A673 (cell line): ENCODE results near the gene HSD17B2. TPM values are rescaled to one million over a fixed set of nuclear protein-coding genes. Genes with fewer than 3 reads are reported as not detected.

ENCODE experiments used
- Bru-seq: library from RNA; stranded (reverse); fragments of 400-500 nt; gene quantifications from one replicate; lab custom pipeline; 2021; lab: Mats Ljungman, UMichigan
- BruChase-seq, 2 experiments: library from RNA; stranded (reverse); fragments of 400-500 nt; gene quantifications; one replicate each; lab custom pipeline; 2021; lab: Mats Ljungman, UMichigan
- BruUV-seq: library from RNA; stranded (reverse); fragments of 400-500 nt; replicated peaks from 2 replicates; lab custom pipeline; 2021; lab: Mats Ljungman, UMichigan
- CTCF ChIA-PET: fragments of 300-600 bp; sonication (Branson Sonifier 250); formaldehyde crosslinking; loops from one replicate; lab custom pipeline; 2022; ENCODE audit warnings: antibody characterized with exemption; lab: Charles Lee
- POLR2A ChIA-PET: fragments of 300-600 bp; sonication (Branson Sonifier 250); formaldehyde crosslinking; loops from one replicate; lab custom pipeline; 2022; ENCODE audit warnings: antibody characterized with exemption; ENCODE audit not compliant: low non-redundant PET; lab: Charles Lee
- DNase-seq: peaks from one replicate; pipeline ENCODE4 v3.0.0-alpha.2; 2015; ENCODE audit warnings: low spot score
- H3K27ac ChIP-seq: fragments of 200-600 bp; sonication (generic); 2 replicates; pipeline ENCODE4 v1.5.1; 2016; ENCODE audit warnings: mixed run types, low read depth, mild to moderate bottlenecking, mixed read lengths, antibody characterized with exemption, low read length; ENCODE audit not compliant: poor library complexity, severe bottlenecking
- H3K27me3 ChIP-seq: fragments of 200-600 bp; sonication (generic); replicated peaks from 2 replicates; pipeline ENCODE4 v1.6.1; 2017; ENCODE audit warnings: mixed run types, low read depth, mild to moderate bottlenecking, mixed read lengths, antibody characterized with exemption, low read length; ENCODE audit not compliant: insufficient read depth, poor library complexity
- H3K36me3 ChIP-seq: fragments of 200-600 bp; sonication (generic); 2 replicates; pipeline ENCODE4 v1.6.1; 2016; ENCODE audit warnings: mixed run types, mild to moderate bottlenecking, mixed read lengths, antibody characterized with exemption, low read length; ENCODE audit not compliant: insufficient read depth, poor library complexity, severe bottlenecking
- H3K4me1 ChIP-seq: fragments of 200-600 bp; sonication (generic); 2 replicates; pipeline ENCODE4 v1.6.1; 2017; ENCODE audit warnings: mixed run types, mild to moderate bottlenecking, mixed read lengths, antibody characterized with exemption, low read length; ENCODE audit not compliant: insufficient read depth, poor library complexity, severe bottlenecking
- H3K4me3 ChIP-seq: fragments of 200-600 bp; sonication (generic); 2 replicates; pipeline ENCODE4 v1.5.1; 2016; ENCODE audit warnings: low read depth, mixed run types, mild to moderate bottlenecking, mixed read lengths, low read length; ENCODE audit not compliant: poor library complexity, severe bottlenecking
- H3K9me3 ChIP-seq: fragments of 200-600 bp; sonication (generic); 2 replicates; pipeline ENCODE4 v1.6.1; 2016; ENCODE audit warnings: mixed run types, low read depth, mild to moderate bottlenecking, mixed read lengths, antibody characterized with exemption, low read length; ENCODE audit not compliant: poor library complexity, severe bottlenecking
- EZH2 ChIP-seq: fragments of 200-600 bp; sonication (generic); IDR thresholded peaks from 2 replicates; pipeline ENCODE4 v1.6.1; 2017; ENCODE audit warnings: borderline replicate concordance, low read depth, mild to moderate bottlenecking, mixed read lengths, antibody characterized with exemption, low read length; ENCODE audit not compliant: poor library complexity, severe bottlenecking
- intact Hi-C: fragments of 100-400 bp; cut with micrococcal nuclease; formaldehyde crosslinking; loops from one replicate; pipeline ENCODE4 v1.10.0; 2022; ENCODE audit not compliant: unreplicated experiment
- long read RNA-seq: library from polyadenylated mRNA; stranded (forward); transcript quantifications from one replicate; pipeline ENCODE4 v2.0.0, GENCODE V29; 2022
- total RNA-seq: library from RNA; stranded (reverse); gene quantifications from 2 replicates; pipeline ENCODE4 v1.2.3, GENCODE V29; 2021
- TF ChIP-seq, protein P1 (sequence below): fragments of 300-800, 200-600 bp; sonication (generic); conservative IDR thresholded peaks from 2 replicates; pipeline ENCODE4 v1.5.1; 2017; ENCODE audit warnings: low read depth, mild to moderate bottlenecking, antibody characterized with exemption, low read length, moderate library complexity, mixed read lengths

Gene HSD17B2, protein sequence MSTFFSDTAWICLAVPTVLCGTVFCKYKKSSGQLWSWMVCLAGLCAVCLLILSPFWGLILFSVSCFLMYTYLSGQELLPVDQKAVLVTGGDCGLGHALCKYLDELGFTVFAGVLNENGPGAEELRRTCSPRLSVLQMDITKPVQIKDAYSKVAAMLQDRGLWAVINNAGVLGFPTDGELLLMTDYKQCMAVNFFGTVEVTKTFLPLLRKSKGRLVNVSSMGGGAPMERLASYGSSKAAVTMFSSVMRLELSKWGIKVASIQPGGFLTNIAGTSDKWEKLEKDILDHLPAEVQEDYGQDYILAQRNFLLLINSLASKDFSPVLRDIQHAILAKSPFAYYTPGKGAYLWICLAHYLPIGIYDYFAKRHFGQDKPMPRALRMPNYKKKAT
- total RNA-seq (3.2 and 4.9 TPM in 2 replicates), Bru-seq, nascent RNA (percentile 51 among the genes with signal in this experiment), BruChase-seq, experiment 1, labeled RNA remaining after a 2-hour chase (percentile 37 among the genes with signal in this experiment), BruChase-seq, experiment 2, labeled RNA remaining after a 6-hour chase (percentile 41 among the genes with signal in this experiment)
- long read RNA-seq, transcript HSD17B2-201 (5 exons, 1,455 nt), result major isoform, 6 of 10 reads
- long read RNA-seq, partial matches to known transcripts, result 0 of 10 reads
- long read RNA-seq, other reads (novel, unspliced or antisense), result 4 of 10 reads

DNA sequence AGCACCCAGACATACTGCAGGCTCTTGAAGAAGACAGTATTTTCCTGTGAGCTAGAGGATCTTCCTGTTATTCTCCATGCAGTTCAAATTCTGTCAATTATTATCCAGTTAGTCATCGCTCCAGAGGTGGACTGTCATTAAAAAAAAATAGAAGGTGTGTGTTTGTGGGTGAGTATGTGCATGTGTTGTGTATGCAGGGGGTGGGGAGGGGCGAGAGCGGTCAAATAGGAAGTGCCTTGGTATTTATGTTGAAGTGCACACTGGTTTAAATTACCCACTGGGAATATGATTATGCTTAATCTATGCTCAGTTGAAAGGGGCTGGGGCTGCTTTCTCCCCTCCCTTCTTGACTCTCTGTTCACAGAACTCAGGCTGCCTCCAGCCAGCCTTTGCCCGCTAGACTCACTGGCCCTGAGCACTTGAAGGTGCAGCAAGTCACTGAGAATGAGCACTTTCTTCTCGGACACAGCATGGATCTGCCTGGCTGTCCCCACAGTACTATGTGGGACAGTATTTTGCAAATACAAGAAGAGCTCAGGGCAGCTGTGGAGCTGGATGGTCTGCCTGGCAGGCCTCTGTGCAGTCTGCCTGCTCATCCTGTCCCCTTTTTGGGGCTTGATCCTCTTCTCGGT, at the start of gene HSD17B2:
HSD17B2 (plus strand) TSS at position 273 of the 632 bp plus-strand sequence; CDS start at position 445, 172 bp downstream.
- CTCF ChIA-PET, result no interaction called here
- no TSS peak for BruUV-seq
- POLR2A ChIA-PET, result no interaction called here
- intact Hi-C loops, result loop anchor here (10.0 kb wide), 1 partner anchor 1410 kb away; no protein-coding TSS in a partner anchor
- H3K36me3 ChIP-seq, result no peaks in the 10 kb centered on the region
- no peaks in the 10 kb centered on the region for H3K9me3 ChIP-seq
- DNase-seq, result peak; percentile 18
- TF ChIP-seq, protein P1, sequence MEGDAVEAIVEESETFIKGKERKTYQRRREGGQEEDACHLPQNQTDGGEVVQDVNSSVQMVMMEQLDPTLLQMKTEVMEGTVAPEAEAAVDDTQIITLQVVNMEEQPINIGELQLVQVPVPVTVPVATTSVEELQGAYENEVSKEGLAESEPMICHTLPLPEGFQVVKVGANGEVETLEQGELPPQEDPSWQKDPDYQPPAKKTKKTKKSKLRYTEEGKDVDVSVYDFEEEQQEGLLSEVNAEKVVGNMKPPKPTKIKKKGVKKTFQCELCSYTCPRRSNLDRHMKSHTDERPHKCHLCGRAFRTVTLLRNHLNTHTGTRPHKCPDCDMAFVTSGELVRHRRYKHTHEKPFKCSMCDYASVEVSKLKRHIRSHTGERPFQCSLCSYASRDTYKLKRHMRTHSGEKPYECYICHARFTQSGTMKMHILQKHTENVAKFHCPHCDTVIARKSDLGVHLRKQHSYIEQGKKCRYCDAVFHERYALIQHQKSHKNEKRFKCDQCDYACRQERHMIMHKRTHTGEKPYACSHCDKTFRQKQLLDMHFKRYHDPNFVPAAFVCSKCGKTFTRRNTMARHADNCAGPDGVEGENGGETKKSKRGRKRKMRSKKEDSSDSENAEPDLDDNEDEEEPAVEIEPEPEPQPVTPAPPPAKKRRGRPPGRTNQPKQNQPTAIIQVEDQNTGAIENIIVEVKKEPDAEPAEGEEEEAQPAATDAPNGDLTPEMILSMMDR, result no peak
- TF ChIP-seq EZH2, result no peak
- peaks cover 26% of the 10 kb centered on the region for H3K4me1 ChIP-seq
- H3K27me3 ChIP-seq, result no peaks in the 10 kb centered on the region
- no peak within 1 kb of the TSS for H3K27ac ChIP-seq
- peak within 1 kb of the TSS; percentile 21 for H3K4me3 ChIP-seq

DNA sequence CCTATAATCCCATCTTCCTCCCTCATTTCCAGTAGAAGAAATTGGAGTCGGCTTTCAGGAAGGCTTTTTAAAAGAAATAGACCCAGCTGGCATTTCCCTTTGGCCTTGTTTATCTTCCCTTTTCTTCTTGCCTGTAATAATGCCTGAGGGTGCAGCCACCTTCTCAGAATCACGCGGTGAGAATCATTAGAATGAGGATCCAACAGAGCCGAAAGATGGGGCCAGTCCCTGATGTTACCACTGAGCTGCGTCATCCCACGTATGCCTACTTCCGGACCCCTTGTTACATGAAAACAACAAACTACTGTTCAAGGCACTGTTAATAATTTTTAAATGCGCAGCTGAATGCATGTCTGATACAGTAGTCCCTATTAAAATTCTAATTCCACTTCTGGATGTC, 47.9 kb upstream of the HSD17B2 start:
- Histone ChIP-seq H3K4me1 (no peaks in the 10 kb centered on the region), H3K4me3 (no peak overlapping the region), H3K36me3 (no peaks in the 10 kb centered on the region), H3K9me3 (no peaks in the 10 kb centered on the region), H3K27me3 (peaks cover 9% of the 10 kb centered on the region), H3K27ac (no peak overlapping the region)
- DNase-seq, result no peak
- TF ChIP-seq, protein P1, result no peak
- TF ChIP-seq EZH2, result no peak
- ChIA-PET CTCF (no interaction called here), POLR2A (no interaction called here)
- no TSS peak for BruUV-seq
- intact Hi-C loops, result no loop called here

DNA sequence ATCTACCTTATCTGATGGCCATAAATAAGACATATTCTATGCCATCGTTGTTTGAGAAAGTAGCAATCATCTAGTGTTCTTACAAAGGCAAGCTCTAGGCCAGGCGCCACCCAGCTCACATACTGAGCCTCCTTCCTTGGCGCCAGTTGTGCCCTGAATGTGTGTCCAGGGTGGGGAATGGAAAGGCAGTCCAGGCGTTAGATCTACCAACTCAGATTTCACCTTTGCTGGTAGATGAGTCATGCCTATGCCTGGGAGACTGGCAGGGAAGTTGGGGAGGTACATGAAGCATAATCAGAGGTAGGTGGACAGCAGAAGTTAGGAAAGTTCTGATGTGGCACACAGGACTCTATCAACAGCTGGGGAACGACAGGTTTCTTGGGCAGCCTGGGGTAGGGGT, 47.3 kb upstream of the HSD17B2 start:
- POLR2A ChIA-PET, result no interaction called here
- TF ChIP-seq, protein P1, result no peak
- TF ChIP-seq EZH2, result no peak
- no peak for DNase-seq
- no peaks in the 10 kb centered on the region for H3K36me3 ChIP-seq
- intact Hi-C loops, result no loop called here
- CTCF ChIA-PET, result no interaction called here
- no TSS peak for BruUV-seq
- no peaks in the 10 kb centered on the region for H3K4me1 ChIP-seq
- no peak overlapping the region for H3K4me3 ChIP-seq
- no peaks in the 10 kb centered on the region for H3K9me3 ChIP-seq
- H3K27me3 ChIP-seq, result peaks cover 9% of the 10 kb centered on the region
- no peak overlapping the region for H3K27ac ChIP-seq
